Body of pancreas (tissue), 4 donors: ENCODE data around the gene ADRB2.

Experiments used
- POLR2A ChIP-seq, 3 donors: fragments of 450-650 bp; IDR thresholded peaks; one replicate each; pipeline ENCODE4 v1.6.1; 2016; ENCODE audit warnings: antibody characterized with exemption in 3 of 3, mild to moderate bottlenecking in 2 of 3
- TF ChIP-seq, protein P1 (sequence below), 7 experiments: fragments of 450-650 bp in 4 of 7; fragments of 200-600 bp in 3 of 7; sonication (generic) in 3 of 7; IDR thresholded peaks; one replicate each; pipeline ENCODE4 v1.5.1; 2016 to 2019; ENCODE audit warnings: antibody characterized with exemption in 7 of 7

DNA sequence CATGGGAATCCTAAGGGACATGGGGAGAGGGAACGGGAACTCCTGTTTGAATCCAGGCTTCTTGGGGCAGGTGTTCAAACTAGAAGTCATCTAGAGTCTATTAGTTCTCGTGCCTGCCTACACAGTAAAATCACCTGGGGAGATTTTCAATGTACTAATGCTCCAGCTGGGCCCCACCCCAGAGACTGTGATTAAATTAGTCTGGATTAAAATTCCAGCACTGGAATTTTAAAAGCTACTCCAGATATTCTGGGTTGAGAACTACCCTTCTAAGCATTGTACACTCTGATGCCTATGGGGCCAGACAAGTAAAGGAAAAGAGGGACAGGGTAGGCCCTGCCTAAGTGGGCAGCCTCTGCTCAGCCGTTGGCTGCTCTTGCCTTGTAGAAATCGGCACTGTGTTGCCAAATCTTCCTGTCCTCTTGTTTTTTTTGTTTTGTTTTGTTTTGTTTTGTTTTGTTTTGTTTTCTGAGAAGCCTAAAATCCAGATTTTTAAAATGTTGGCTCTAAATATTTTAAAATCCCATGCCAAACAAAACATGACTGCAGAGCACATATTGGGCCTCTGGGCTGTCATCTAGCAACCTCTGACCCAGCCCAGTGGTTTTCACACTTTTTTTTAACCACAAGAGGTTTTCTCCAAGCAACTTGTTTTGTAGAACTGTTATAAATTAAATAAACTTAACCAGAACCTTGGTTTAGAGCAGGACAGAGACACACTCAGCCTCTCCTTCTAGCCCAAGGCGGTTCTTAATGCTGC is 29.0 kb downstream of the ADRB2 start:
- TF ChIP-seq POLR2A (IDR thresholded peaks at IDR 0.05): no peak
- TF ChIP-seq, protein P1, sequence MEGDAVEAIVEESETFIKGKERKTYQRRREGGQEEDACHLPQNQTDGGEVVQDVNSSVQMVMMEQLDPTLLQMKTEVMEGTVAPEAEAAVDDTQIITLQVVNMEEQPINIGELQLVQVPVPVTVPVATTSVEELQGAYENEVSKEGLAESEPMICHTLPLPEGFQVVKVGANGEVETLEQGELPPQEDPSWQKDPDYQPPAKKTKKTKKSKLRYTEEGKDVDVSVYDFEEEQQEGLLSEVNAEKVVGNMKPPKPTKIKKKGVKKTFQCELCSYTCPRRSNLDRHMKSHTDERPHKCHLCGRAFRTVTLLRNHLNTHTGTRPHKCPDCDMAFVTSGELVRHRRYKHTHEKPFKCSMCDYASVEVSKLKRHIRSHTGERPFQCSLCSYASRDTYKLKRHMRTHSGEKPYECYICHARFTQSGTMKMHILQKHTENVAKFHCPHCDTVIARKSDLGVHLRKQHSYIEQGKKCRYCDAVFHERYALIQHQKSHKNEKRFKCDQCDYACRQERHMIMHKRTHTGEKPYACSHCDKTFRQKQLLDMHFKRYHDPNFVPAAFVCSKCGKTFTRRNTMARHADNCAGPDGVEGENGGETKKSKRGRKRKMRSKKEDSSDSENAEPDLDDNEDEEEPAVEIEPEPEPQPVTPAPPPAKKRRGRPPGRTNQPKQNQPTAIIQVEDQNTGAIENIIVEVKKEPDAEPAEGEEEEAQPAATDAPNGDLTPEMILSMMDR (IDR thresholded peaks at IDR 0.05): no peak
